Stimulated activated CD4-positive, alpha-beta T cell treated with anti-CD3 and anti-CD28 coated beads, Interleukin-4, amount 100 ng/mL, for 24 hours (primary cell): ENCODE results near the gene ZNF316.

Experiments
- DNase-seq: peaks from one replicate; pipeline ENCODE4 v3.0.0-alpha.2; 2020

The ZNF316 gene

DNA sequence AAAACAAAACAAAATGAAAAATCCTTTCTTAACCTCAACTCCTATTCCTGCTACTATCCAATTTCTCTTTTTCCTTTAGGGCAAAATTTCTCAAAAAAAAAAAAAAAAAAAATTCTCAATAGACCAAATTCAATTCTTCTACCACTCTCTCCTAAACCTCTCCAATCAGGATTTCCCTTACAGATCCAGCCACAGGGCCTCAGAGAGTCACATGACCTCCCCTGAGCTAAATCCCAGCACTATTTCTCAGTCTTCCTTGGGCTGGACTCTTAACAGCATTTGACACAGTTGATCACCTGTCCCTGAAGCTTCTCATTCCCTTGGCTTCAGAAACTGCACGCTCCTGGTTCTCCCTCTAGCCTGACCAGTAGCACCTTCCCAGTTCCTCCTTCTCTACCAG, 64.7 kb downstream of the ZNF316 start:
- no peak for DNase-seq
